Adrenal gland (tissue), 5 donors: ENCODE results near the gene CYP19A1.

ENCODE experiments used
- POLR2A ChIP-seq, 2 donors: fragments of 450-650 bp; IDR thresholded peaks; one replicate each; pipeline ENCODE4 v1.6.1; 2017; ENCODE audit warnings: antibody characterized with exemption in 2 of 2, mild to moderate bottlenecking in 2 of 2, moderate library complexity in 1 of 2
- TF ChIP-seq, protein P1 (sequence below), 6 experiments: fragments of 450-650 bp in 4 of 6; fragments of 200-600 bp in 2 of 6; sonication (generic) in 1 of 6; IDR thresholded peaks; 1 replicate in 5 of 6; 2 replicates in 1 of 6; pipeline versions ENCODE4 v1.5.1 to v1.8.0; 2016 to 2021; ENCODE audit warnings: antibody characterized with exemption in 6 of 6, mild to moderate bottlenecking in 2 of 6, moderate library complexity in 1 of 6
- donor health status: DM: no; HTN: no; CAD: no.

DNA sequence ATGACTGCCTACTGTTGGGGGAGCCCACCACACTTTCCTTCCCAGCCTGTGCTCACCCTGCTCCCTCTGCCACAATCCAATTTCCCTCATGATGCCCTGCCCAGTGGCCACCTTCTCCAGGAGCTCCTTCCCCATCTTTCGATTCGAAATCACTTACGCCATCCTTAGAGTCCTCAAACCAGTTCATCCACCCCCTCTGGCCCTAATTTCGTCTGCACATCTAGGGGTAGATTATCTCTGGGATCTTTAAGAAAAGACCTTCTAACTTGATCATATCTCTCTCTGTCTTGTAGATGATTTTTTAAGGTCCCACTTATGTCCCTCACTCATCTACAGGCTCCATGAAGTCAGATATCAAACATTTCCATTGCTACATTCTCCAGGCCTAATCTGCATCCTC is 17.1 kb downstream of the CYP19A1 start:
- TF ChIP-seq, protein P1, sequence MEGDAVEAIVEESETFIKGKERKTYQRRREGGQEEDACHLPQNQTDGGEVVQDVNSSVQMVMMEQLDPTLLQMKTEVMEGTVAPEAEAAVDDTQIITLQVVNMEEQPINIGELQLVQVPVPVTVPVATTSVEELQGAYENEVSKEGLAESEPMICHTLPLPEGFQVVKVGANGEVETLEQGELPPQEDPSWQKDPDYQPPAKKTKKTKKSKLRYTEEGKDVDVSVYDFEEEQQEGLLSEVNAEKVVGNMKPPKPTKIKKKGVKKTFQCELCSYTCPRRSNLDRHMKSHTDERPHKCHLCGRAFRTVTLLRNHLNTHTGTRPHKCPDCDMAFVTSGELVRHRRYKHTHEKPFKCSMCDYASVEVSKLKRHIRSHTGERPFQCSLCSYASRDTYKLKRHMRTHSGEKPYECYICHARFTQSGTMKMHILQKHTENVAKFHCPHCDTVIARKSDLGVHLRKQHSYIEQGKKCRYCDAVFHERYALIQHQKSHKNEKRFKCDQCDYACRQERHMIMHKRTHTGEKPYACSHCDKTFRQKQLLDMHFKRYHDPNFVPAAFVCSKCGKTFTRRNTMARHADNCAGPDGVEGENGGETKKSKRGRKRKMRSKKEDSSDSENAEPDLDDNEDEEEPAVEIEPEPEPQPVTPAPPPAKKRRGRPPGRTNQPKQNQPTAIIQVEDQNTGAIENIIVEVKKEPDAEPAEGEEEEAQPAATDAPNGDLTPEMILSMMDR (IDR thresholded peaks at IDR 0.05), result no peak
- no peak for TF ChIP-seq POLR2A (IDR thresholded peaks at IDR 0.05)
